H9 (cell line): Measurements from ENCODE around the gene KCNN3. TPM values are rescaled to one million over a fixed set of nuclear protein-coding genes. Genes with fewer than 3 reads are reported as not detected.

ENCODE experiments used
- DNase-seq: peaks from one replicate; pipeline ENCODE4 v3.0.0-alpha.2; 2017
- H2AFZ ChIP-seq: one replicate; pipeline ENCODE4 v1.6.1; 2013; ENCODE audit warnings: mild to moderate bottlenecking, low read length, control low read depth, moderate library complexity
- H2AK5ac ChIP-seq: 2 replicates; pipeline ENCODE4 v1.6.1; 2013; ENCODE audit warnings: low read length, control low read depth, mixed read lengths; ENCODE audit not compliant: insufficient read length
- H2BK120ac ChIP-seq: one replicate; pipeline ENCODE4 v1.6.1; 2013; ENCODE audit warnings: low read depth, mild to moderate bottlenecking, low read length, control low read depth, inconsistent platforms; ENCODE audit not compliant: poor library complexity, severe bottlenecking
- H2BK12ac ChIP-seq: 2 replicates; pipeline ENCODE4 v1.6.1; 2013; ENCODE audit warnings: low read length, control low read depth, mixed read lengths, low read depth; ENCODE audit not compliant: insufficient read length
- H2BK15ac ChIP-seq: 2 replicates; pipeline ENCODE4 v1.6.1; 2013; ENCODE audit warnings: low read depth, low read length, control low read depth
- H2BK20ac ChIP-seq: one replicate; pipeline ENCODE4 v1.6.1; 2013; ENCODE audit warnings: low read depth, mild to moderate bottlenecking, low read length, control low read depth, inconsistent platforms; ENCODE audit not compliant: poor library complexity, severe bottlenecking
- H2BK5ac ChIP-seq: 2 replicates; pipeline ENCODE4 v1.6.1; 2013; ENCODE audit warnings: low read length, control low read depth, mixed read lengths; ENCODE audit not compliant: insufficient read length
- H3K14ac ChIP-seq: 2 replicates; pipeline ENCODE4 v1.6.1; 2013; ENCODE audit warnings: low read length, control low read depth; ENCODE audit not compliant: insufficient read depth
- H3K18ac ChIP-seq: 2 replicates; pipeline ENCODE4 v1.6.1; 2013; ENCODE audit warnings: low read depth, mild to moderate bottlenecking, mixed read lengths, low read length, control low read depth; ENCODE audit not compliant: insufficient read length
- H3K23ac ChIP-seq: 2 replicates; pipeline ENCODE4 v1.6.1; 2013; ENCODE audit warnings: low read length, control low read depth, mixed read lengths, low read depth; ENCODE audit not compliant: insufficient read length
- H3K23me2 ChIP-seq: 2 replicates; pipeline ENCODE4 v1.6.1; 2013; ENCODE audit warnings: low read depth, mild to moderate bottlenecking, mixed read lengths, low read length, control low read depth; ENCODE audit not compliant: insufficient read length, poor library complexity, severe bottlenecking
- H3K27ac ChIP-seq: 2 replicates; pipeline ENCODE4 v1.5.1; 2013; ENCODE audit warnings: low read length, control low read depth, mixed read lengths, low read depth; ENCODE audit not compliant: insufficient read length
- H3K27me3 ChIP-seq: 2 replicates; pipeline ENCODE4 v1.6.1; 2013; ENCODE audit warnings: low read length, control low read depth, inconsistent platforms; ENCODE audit not compliant: insufficient read depth
- H3K4ac ChIP-seq: 2 replicates; pipeline ENCODE4 v1.6.1; 2013; ENCODE audit warnings: low read depth, mild to moderate bottlenecking, control low read depth, inconsistent platforms, low read length, moderate library complexity
- H3K4me1 ChIP-seq: 2 replicates; pipeline ENCODE4 v1.6.1; 2013; ENCODE audit warnings: low read length, control low read depth, inconsistent platforms; ENCODE audit not compliant: insufficient read depth
- H3K4me2 ChIP-seq: 2 replicates; pipeline ENCODE4 v1.6.1; 2013; ENCODE audit warnings: low read length, control low read depth, mixed read lengths; ENCODE audit not compliant: insufficient read length, insufficient read depth
- H3K56ac ChIP-seq: 2 replicates; pipeline ENCODE4 v1.6.1; 2013; ENCODE audit warnings: low read depth, mild to moderate bottlenecking, mixed read lengths, low read length, control low read depth; ENCODE audit not compliant: insufficient read length
- H3K79me1 ChIP-seq: 2 replicates; pipeline ENCODE4 v1.6.1; 2013; ENCODE audit warnings: low read depth, mild to moderate bottlenecking, moderate library complexity, low read length, control low read depth, inconsistent platforms; ENCODE audit not compliant: insufficient read depth, poor library complexity, severe bottlenecking
- H3K79me2 ChIP-seq: 2 replicates; pipeline ENCODE4 v1.6.1; 2013; ENCODE audit warnings: low read length, control low read depth, inconsistent platforms; ENCODE audit not compliant: insufficient read depth
- H3K9ac ChIP-seq: 2 replicates; pipeline ENCODE4 v1.6.1; 2013; ENCODE audit warnings: low read length, control low read depth, mixed read lengths; ENCODE audit not compliant: insufficient read length; ENCODE audit errors: extremely low read depth
- H3K9me3 ChIP-seq: one replicate; pipeline ENCODE4 v1.6.1; 2013; ENCODE audit warnings: low read depth, low read length, inconsistent platforms; ENCODE audit not compliant: control insufficient read depth
- H3T11ph ChIP-seq: one replicate; pipeline ENCODE4 v1.6.1; 2013; ENCODE audit warnings: mild to moderate bottlenecking, low read length, control low read depth, inconsistent platforms
- H4K20me1 ChIP-seq: one replicate; pipeline ENCODE4 v1.6.1; 2013; ENCODE audit not compliant: control insufficient read depth, insufficient read length, insufficient read depth
- H4K5ac ChIP-seq: 2 replicates; pipeline ENCODE4 v1.6.1; 2013; ENCODE audit warnings: low read depth, mild to moderate bottlenecking, mixed read lengths, low read length, control low read depth; ENCODE audit not compliant: insufficient read length
- H4K8ac ChIP-seq: replicated peaks from 2 replicates; pipeline ENCODE4 v1.6.1; 2013; ENCODE audit warnings: low read length, control low read depth, mixed read lengths, low read depth; ENCODE audit not compliant: insufficient read length
- H4K91ac ChIP-seq: 2 replicates; pipeline ENCODE4 v1.6.1; 2013; ENCODE audit warnings: low read depth, mild to moderate bottlenecking, moderate library complexity, mixed read lengths, low read length, control low read depth; ENCODE audit not compliant: insufficient read length
- H3K27ac Mint-ChIP-seq, 3 experiments: 2 replicates in 2 of 3; 3 replicates in 1 of 3; pipeline ENCODE4 v1.8.0; 2020 to 2021; ENCODE audit warnings: mixed read lengths in 3 of 3, mild to moderate bottlenecking in 1 of 3, moderate library complexity in 1 of 3
- H3K27me3 Mint-ChIP-seq: 2 replicates; pipeline ENCODE4 v1.8.0; 2021; ENCODE audit warnings: low read depth, mild to moderate bottlenecking, moderate library complexity, mixed read lengths
- H3K36me3 Mint-ChIP-seq, 3 experiments: 2 replicates in 2 of 3; 3 replicates in 1 of 3; pipeline ENCODE4 v1.8.0; 2020 to 2021; ENCODE audit warnings: low read depth in 3 of 3, mixed read lengths in 3 of 3; ENCODE audit not compliant: insufficient read depth in 1 of 3
- H3K4me1 Mint-ChIP-seq, 2 experiments: 2 replicates each; pipeline ENCODE4 v1.8.0; 2020; ENCODE audit warnings: mixed read lengths in 2 of 2
- H3K4me3 Mint-ChIP-seq, 2 experiments: 2 replicates in 1 of 2; 3 replicates in 1 of 2; pipeline ENCODE4 v1.8.0; 2020 to 2021; ENCODE audit warnings: mild to moderate bottlenecking in 2 of 2, mixed read lengths in 2 of 2, moderate library complexity in 1 of 2
- H3K9me3 Mint-ChIP-seq, 2 experiments: 2 replicates in 1 of 2; 3 replicates in 1 of 2; pipeline ENCODE4 v1.8.0; 2020; ENCODE audit warnings: mild to moderate bottlenecking in 2 of 2, mixed read lengths in 2 of 2, moderate library complexity in 1 of 2
- CTCF ChIP-seq: fragments of 200-600 bp; sonication (generic); conservative IDR thresholded peaks from 3 replicates; pipeline ENCODE4 v1.8.0; 2021; ENCODE audit warnings: antibody characterized with exemption, mild to moderate bottlenecking
- WGBS: extraction: QIAGEN DNeasy Blood & Tissue Kit; methylation state at CpG from one replicate; pipeline ENCODE4 v1.1.7; 2013; ENCODE audit warnings: missing lambda C conversion rate, low lambda C conversion rate, mixed read lengths; ENCODE audit not compliant: insufficient read length; ENCODE audit errors: extremely low coverage; 5-methylcytosine and 5-hydroxymethylcytosine counted together
- total RNA-seq: library from RNA; stranded (reverse); gene quantifications from 2 replicates; pipeline ENCODE4 v1.2.1, GENCODE V29; 2021

Gene KCNN3
- total RNA-seq, 1 experiment from 2014 or later = 0.83 TPM

DNA sequence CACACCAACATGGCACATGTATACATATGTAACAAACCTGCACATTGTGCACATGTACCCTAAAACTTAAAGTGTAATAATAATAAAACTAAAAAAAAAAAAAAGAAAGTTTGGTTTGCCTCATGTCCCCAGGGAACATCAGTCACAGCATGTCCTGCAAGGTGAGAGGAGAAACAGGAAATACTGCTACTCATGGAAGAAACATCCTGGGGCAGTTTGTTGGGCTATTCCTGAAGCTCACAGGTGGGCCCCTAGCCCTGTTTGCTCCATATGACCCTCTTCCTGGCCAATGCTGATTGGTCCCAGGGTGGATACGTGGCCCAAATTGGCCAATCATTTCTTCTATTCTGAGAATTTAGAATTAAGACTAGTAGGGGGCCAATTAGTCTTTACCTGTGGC lies 158.7 kb downstream of the KCNN3 start:
- H2AK5ac ChIP-seq = no peak overlapping the region
- no peaks in the 10 kb centered on the region for H3K9me3 Mint-ChIP-seq
- DNase-seq = no peak
- no peaks in the 10 kb centered on the region for H3K36me3 Mint-ChIP-seq
- no peak overlapping the region for H3K27ac ChIP-seq
- H3K27ac Mint-ChIP-seq = no peak overlapping the region
- H3K4me3 Mint-ChIP-seq = no peak overlapping the region
- no peaks in the 10 kb centered on the region for H4K20me1 ChIP-seq
- H3K4me1 Mint-ChIP-seq = peaks cover 9 to 18% of the 10 kb centered on the region in 2 experiments
- no peaks in the 10 kb centered on the region for H3K23me2 ChIP-seq
- H3K9me3 ChIP-seq = no peaks in the 10 kb centered on the region
- no peaks in the 10 kb centered on the region for H3K79me1 ChIP-seq
- H3K27me3 ChIP-seq = no peaks in the 10 kb centered on the region
- H4K91ac ChIP-seq = no peak overlapping the region
- no peak overlapping the region for H2AFZ ChIP-seq
- H2BK12ac ChIP-seq = no peak overlapping the region
- no peak overlapping the region for H3T11ph ChIP-seq
- H3K4me2 ChIP-seq = no peak overlapping the region
- H4K8ac ChIP-seq = no peak overlapping the region
- H3K4ac ChIP-seq = no peak overlapping the region
- no peak overlapping the region for H2BK20ac ChIP-seq
- H3K23ac ChIP-seq = no peak overlapping the region
- no peak overlapping the region for H3K18ac ChIP-seq
- H3K27me3 Mint-ChIP-seq = no peaks in the 10 kb centered on the region; the same call in 1 of the 2 replicates
- no peak overlapping the region for H3K56ac ChIP-seq
- no peaks in the 10 kb centered on the region for H3K79me2 ChIP-seq
- H4K5ac ChIP-seq = no peak overlapping the region
- WGBS = no CpG with 5 or more reads among the region's 1 CpG
- no peak overlapping the region for H2BK5ac ChIP-seq
- H2BK15ac ChIP-seq = no peak overlapping the region
- no peak for TF ChIP-seq CTCF
- no peak overlapping the region for H3K14ac ChIP-seq
- H3K9ac ChIP-seq = no peak overlapping the region
- H2BK120ac ChIP-seq = no peak overlapping the region
- no peaks in the 10 kb centered on the region for H3K4me1 ChIP-seq
